ENCODE results near the gene ITGB2.

The ITGB2 gene

DNA sequence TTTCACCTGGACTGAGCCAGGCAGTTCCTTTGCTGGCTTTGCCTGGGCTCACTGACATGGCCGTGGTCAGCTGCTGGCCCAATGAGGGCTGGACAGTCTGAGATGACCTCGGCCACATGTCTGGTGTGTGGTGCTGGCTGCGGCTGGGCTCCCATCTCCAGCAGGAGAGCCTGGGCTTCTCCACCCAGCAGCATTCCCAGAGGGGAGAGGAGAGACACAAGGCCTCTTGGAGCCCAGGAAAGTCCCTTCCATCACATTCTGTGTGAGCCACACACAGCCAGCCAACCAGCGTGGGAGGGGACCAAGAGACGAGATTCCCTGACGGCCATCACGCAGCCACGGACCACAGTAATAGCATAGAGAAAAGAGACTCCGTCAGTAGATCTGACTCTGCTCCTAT is 81.7 kb downstream of the ITGB2 start:
- Histone ChIP-seq H2AFZ (ENCODE audit: low read length) (no peak overlapping the region), H3K9me2 (replicated peaks; ENCODE audit: low read depth, low read length) (no peaks in the 10 kb centered on the region), H3K4me2 (ENCODE audit: low read depth, low read length, poor library complexity, severe bottlenecking) (no peak overlapping the region), H3F3A (ENCODE audit: low read depth) (no peaks in the 10 kb centered on the region), H4K20me1 (ENCODE audit: insufficient read depth, low read length, poor library complexity, severe bottlenecking) (no peaks in the 10 kb centered on the region), H3K4me1 (ENCODE audit: insufficient read depth, low read length, poor library complexity, severe bottlenecking) (no peaks in the 10 kb centered on the region), H3K4me3 (ENCODE audit: low read length, poor library complexity, severe bottlenecking) (no peak overlapping the region), H3K36me3 (ENCODE audit: insufficient read depth, low read length) (no peaks in the 10 kb centered on the region), H3K79me2 (ENCODE audit: insufficient read depth, low read length) (no peaks in the 10 kb centered on the region), H3K27me3 (ENCODE audit: insufficient read depth, low read length, poor library complexity, severe bottlenecking) (no peaks in the 10 kb centered on the region), H3K9ac (ENCODE audit: low read depth, low read length, poor library complexity, severe bottlenecking) (no peak overlapping the region), H3K9me3 (ENCODE audit: insufficient read depth, low read depth, low read length) (no peaks in the 10 kb centered on the region)
- no peak for TF ChIP-seq EZH2phosphoT487 (IDR thresholded peaks at IDR 0.05; ENCODE audit: borderline replicate concordance)
- TF ChIP-seq, protein P1, sequence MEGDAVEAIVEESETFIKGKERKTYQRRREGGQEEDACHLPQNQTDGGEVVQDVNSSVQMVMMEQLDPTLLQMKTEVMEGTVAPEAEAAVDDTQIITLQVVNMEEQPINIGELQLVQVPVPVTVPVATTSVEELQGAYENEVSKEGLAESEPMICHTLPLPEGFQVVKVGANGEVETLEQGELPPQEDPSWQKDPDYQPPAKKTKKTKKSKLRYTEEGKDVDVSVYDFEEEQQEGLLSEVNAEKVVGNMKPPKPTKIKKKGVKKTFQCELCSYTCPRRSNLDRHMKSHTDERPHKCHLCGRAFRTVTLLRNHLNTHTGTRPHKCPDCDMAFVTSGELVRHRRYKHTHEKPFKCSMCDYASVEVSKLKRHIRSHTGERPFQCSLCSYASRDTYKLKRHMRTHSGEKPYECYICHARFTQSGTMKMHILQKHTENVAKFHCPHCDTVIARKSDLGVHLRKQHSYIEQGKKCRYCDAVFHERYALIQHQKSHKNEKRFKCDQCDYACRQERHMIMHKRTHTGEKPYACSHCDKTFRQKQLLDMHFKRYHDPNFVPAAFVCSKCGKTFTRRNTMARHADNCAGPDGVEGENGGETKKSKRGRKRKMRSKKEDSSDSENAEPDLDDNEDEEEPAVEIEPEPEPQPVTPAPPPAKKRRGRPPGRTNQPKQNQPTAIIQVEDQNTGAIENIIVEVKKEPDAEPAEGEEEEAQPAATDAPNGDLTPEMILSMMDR (conservative IDR thresholded peaks at IDR 0.05; ENCODE audit: low read length), result no peak

DNA sequence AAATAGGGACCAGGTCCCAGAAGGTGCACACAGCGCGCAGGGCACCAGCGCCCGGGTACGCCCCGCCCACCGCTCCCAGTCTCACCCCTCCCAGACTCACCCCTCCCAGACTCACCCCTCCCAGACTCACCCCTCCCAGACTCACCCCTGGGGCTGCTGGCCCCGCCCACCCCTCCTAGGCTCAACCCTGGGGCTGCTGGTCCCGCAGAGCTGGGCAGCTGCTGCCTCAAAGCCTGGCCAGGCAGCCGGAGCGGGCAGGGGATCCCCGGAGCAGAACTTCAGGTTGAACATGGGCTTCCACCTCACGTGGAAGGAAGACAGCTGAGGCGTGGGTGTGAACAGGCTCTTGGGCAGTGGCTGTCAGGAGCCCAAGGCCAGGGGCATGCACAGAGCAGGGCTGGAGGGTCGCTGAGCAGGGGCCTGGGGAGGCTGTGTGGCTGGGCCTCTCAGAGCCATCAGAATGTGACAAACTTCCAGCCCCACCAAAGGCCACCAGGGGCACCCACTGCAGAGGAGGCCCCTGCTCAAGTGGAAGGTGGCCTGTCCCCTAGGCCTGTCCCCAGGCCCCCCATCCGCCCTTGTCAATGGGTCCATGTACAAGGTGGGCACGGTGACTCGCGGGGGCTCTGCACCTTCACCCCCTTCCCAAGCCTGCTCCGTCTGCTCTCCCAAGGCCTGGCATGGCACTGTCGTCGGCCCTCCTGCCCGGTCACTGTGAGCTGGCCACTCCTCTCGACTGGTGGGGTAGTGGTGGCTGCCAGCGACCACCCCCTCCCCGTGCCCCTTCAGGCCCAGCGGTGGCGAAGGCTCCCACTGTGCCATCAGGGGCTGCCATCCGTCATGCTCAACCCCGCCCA is 82.4 kb downstream of the ITGB2 start:
- H2AFZ ChIP-seq (ENCODE audit: low read length), result no peak overlapping the region
- H3K4me2 ChIP-seq (ENCODE audit: low read depth, low read length, poor library complexity, severe bottlenecking), result no peak overlapping the region
- H3K4me1 ChIP-seq (ENCODE audit: insufficient read depth, low read length, poor library complexity, severe bottlenecking), result no peaks in the 10 kb centered on the region
- no peaks in the 10 kb centered on the region for H3K9me2 ChIP-seq (replicated peaks; ENCODE audit: low read depth, low read length)
- H3K9me3 ChIP-seq (ENCODE audit: insufficient read depth, low read depth, low read length), result no peaks in the 10 kb centered on the region
- H3K79me2 ChIP-seq (ENCODE audit: insufficient read depth, low read length), result no peaks in the 10 kb centered on the region
- TF ChIP-seq, protein P1 (conservative IDR thresholded peaks at IDR 0.05; ENCODE audit: low read length), result no peak
- TF ChIP-seq EZH2phosphoT487 (IDR thresholded peaks at IDR 0.05; ENCODE audit: borderline replicate concordance), result no peak
- H3F3A ChIP-seq (ENCODE audit: low read depth), result no peaks in the 10 kb centered on the region
- no peak overlapping the region for H3K9ac ChIP-seq (ENCODE audit: low read depth, low read length, poor library complexity, severe bottlenecking)
- H3K36me3 ChIP-seq (ENCODE audit: insufficient read depth, low read length), result no peaks in the 10 kb centered on the region
- no peaks in the 10 kb centered on the region for H3K27me3 ChIP-seq (ENCODE audit: insufficient read depth, low read length, poor library complexity, severe bottlenecking)
- no peaks in the 10 kb centered on the region for H4K20me1 ChIP-seq (ENCODE audit: insufficient read depth, low read length, poor library complexity, severe bottlenecking)
- H3K4me3 ChIP-seq (ENCODE audit: low read length, poor library complexity, severe bottlenecking), result no peak overlapping the region

DNA sequence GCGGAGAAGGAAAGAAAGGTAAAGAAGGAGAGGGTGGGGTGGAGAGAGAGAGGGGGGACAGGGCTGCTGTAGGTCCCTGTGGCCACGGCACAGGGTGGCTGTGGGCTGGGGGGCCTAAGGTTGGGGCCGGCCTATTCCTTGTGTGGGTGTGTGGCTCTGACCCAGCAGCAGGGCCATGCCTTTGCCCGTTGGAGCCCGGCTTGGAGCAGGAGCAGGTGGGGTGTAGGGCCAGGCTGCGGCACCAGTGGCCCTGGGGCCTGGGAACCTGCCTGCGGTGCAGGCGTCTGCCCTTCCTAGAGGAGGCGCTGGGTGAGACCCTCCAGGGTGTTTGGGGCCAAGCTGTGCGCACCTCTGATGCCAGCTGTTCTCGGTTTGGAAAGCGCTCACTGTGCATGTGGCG is 83.2 kb downstream of the ITGB2 start:
- no peak overlapping the region for H3K4me2 ChIP-seq (ENCODE audit: low read depth, low read length, poor library complexity, severe bottlenecking)
- no peak overlapping the region for H2AFZ ChIP-seq (ENCODE audit: low read length)
- H3K9ac ChIP-seq (ENCODE audit: low read depth, low read length, poor library complexity, severe bottlenecking), result no peak overlapping the region
- no peaks in the 10 kb centered on the region for H3K27me3 ChIP-seq (ENCODE audit: insufficient read depth, low read length, poor library complexity, severe bottlenecking)
- no peaks in the 10 kb centered on the region for H4K20me1 ChIP-seq (ENCODE audit: insufficient read depth, low read length, poor library complexity, severe bottlenecking)
- H3K9me3 ChIP-seq (ENCODE audit: insufficient read depth, low read depth, low read length), result no peaks in the 10 kb centered on the region
- no peak for TF ChIP-seq EZH2phosphoT487 (IDR thresholded peaks at IDR 0.05; ENCODE audit: borderline replicate concordance)
- TF ChIP-seq, protein P1 (conservative IDR thresholded peaks at IDR 0.05; ENCODE audit: low read length), result no peak
- no peaks in the 10 kb centered on the region for H3K9me2 ChIP-seq (replicated peaks; ENCODE audit: low read depth, low read length)
- no peaks in the 10 kb centered on the region for H3K79me2 ChIP-seq (ENCODE audit: insufficient read depth, low read length)
- H3K4me1 ChIP-seq (ENCODE audit: insufficient read depth, low read length, poor library complexity, severe bottlenecking), result no peaks in the 10 kb centered on the region
- H3K36me3 ChIP-seq (ENCODE audit: insufficient read depth, low read length), result no peaks in the 10 kb centered on the region
- H3K4me3 ChIP-seq (ENCODE audit: low read length, poor library complexity, severe bottlenecking), result no peak overlapping the region
- no peaks in the 10 kb centered on the region for H3F3A ChIP-seq (ENCODE audit: low read depth)

Measured in Loucy (cell line).